ENCODE data around the gene ZNF556. TPM values are rescaled to one million over a fixed set of nuclear protein-coding genes. Genes with fewer than 3 reads are reported as not detected.
"Not testable (repeated sequence)": the region's sequence is repeated elsewhere in the genome, so short reads cannot be mapped to it uniquely, and the experiment has no call there.

Gene ZNF556
- total RNA-seq, 1 donor from 2014 or later: not detected

DNA sequence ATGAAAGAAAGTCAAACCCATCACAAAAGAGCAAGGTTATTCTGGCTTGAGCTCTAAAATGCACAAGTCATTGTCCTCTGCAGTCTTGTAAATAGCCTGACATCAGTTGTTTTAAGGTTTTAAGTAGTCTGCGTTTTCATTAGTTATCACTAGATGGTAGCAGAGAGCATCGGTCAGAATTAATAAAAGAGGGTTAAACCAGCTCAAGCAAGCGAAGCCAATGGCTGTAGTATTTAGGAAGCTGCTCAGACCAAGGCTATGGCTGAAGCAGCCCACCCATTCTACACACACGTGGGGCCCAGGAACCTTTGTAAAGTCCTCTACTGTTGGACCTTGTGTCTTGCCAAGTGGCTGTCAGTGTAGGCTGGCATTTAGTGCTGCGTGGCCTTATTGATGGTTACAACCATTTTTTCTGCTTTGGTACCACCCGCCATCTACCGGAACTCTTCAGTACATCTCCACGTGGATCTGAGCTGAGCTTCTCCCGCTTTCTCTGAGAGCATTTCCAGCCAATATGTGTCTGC is 20.3 kb downstream of the ZNF556 start:
- peaks cover 6% of the 10 kb centered on the region for H3K9me3 Mint-ChIP-seq (ENCODE audit: low read depth)
- H3K27me3 Mint-ChIP-seq: peaks cover 3% of the 10 kb centered on the region
- H3K36me3 Mint-ChIP-seq (ENCODE audit: insufficient read depth): no peaks in the 10 kb centered on the region
- no peak for DNase-seq (ENCODE audit: low spot score, unreplicated experiment)
- TF ChIP-seq, protein P1, sequence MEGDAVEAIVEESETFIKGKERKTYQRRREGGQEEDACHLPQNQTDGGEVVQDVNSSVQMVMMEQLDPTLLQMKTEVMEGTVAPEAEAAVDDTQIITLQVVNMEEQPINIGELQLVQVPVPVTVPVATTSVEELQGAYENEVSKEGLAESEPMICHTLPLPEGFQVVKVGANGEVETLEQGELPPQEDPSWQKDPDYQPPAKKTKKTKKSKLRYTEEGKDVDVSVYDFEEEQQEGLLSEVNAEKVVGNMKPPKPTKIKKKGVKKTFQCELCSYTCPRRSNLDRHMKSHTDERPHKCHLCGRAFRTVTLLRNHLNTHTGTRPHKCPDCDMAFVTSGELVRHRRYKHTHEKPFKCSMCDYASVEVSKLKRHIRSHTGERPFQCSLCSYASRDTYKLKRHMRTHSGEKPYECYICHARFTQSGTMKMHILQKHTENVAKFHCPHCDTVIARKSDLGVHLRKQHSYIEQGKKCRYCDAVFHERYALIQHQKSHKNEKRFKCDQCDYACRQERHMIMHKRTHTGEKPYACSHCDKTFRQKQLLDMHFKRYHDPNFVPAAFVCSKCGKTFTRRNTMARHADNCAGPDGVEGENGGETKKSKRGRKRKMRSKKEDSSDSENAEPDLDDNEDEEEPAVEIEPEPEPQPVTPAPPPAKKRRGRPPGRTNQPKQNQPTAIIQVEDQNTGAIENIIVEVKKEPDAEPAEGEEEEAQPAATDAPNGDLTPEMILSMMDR (IDR thresholded peaks at IDR 0.05; ENCODE audit: unreplicated experiment): peak; percentile 62
- no peak overlapping the region for H3K4me3 Mint-ChIP-seq (ENCODE audit: low read depth)
- no peak overlapping the region for H3K27ac Mint-ChIP-seq
- no peaks in the 10 kb centered on the region for H3K4me1 Mint-ChIP-seq (ENCODE audit: low read depth)

DNA sequence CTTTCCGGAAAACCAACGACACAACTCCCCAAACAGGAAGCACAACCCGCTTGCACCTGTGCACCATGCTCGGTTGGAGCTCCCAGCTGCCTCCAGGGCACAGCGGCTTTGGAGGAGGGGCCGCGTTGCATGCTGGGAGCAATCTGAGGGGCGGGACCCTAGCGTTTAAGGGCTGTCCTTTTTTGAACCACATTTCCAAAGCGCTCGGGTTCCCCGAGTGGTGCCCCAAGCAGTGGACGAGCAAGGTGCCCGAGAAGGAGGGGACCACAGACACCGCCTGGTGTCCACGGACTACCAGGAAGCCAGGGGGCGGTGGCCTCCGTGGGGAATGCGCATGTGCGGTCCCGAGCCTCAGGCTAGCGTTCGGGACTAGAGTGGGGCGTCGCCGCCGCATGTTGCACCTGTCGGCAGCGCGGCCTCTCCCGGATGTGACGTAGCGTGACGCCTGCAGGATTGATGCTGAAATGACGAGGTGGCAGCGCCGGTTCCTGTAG is 21.6 kb downstream of the ZNF556 start:
- Mint-ChIP-seq H3K9me3 (ENCODE audit: low read depth) (peaks cover 1% of the 10 kb centered on the region), H3K27ac (no peak overlapping the region), H3K4me3 (ENCODE audit: low read depth) (no peak overlapping the region), H3K27me3 (peaks cover 3% of the 10 kb centered on the region), H3K36me3 (ENCODE audit: insufficient read depth) (no peaks in the 10 kb centered on the region), H3K4me1 (ENCODE audit: low read depth) (no peaks in the 10 kb centered on the region)
- TF ChIP-seq, protein P1 (IDR thresholded peaks at IDR 0.05; ENCODE audit: unreplicated experiment): no peak
- no peak for DNase-seq (ENCODE audit: low spot score, unreplicated experiment)

DNA sequence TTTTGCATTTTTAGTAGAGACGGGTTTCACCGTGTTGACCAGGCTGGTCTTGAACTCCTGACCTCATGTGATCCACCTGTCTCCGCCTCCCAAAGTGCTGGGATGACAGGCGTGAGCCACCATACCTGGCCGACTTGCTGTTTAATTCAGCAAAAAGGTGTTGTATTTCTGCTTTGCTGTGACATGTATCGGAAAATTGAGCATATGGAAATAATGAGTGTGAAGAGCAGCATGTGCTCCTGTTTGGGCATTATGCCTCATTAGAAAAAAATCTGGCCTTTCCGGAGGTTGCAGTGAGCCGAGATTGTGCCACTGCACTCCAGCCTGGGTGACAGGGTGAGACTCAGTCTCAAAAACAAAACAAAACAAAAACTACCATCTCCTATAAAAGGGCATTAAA is 23.4 kb downstream of the ZNF556 start:
- not testable (repeated sequence) for H3K36me3 Mint-ChIP-seq (ENCODE audit: insufficient read depth); H3K27me3 Mint-ChIP-seq; H3K4me3 Mint-ChIP-seq (ENCODE audit: low read depth); H3K9me3 Mint-ChIP-seq (ENCODE audit: low read depth); H3K4me1 Mint-ChIP-seq (ENCODE audit: low read depth); H3K27ac Mint-ChIP-seq; DNase-seq (ENCODE audit: low spot score, unreplicated experiment)

DNA sequence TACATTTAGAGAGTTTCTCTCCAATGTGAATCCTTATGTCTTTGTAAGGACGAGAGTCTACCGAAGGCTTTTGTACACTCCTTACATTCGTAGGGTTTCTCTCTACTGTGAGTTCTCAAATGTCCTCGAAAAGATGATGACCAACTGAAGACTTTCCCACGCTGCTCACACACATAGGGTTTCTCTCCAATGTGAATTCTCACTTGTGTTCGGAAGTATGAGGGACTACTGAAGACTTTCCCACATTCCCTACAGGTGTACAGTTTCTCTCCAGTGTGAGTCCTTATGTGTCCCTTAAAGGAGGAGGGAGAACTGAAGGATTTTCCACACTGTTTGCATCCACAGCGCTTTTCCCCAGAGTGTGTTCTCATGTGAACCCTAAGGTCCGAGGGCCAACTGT is 29.6 kb downstream of the ZNF556 start:
- Mint-ChIP-seq H3K36me3 (ENCODE audit: insufficient read depth) (peaks cover 3% of the 10 kb centered on the region), H3K4me3 (ENCODE audit: low read depth) (no peak overlapping the region), H3K4me1 (ENCODE audit: low read depth) (peaks cover 4% of the 10 kb centered on the region), H3K27me3 (no peaks in the 10 kb centered on the region), H3K27ac (no peak overlapping the region), H3K9me3 (ENCODE audit: low read depth) (peaks cover 14% of the 10 kb centered on the region)
- TF ChIP-seq, protein P1 (IDR thresholded peaks at IDR 0.05; ENCODE audit: unreplicated experiment): no peak
- no peak for DNase-seq (ENCODE audit: low spot score, unreplicated experiment)

DNA sequence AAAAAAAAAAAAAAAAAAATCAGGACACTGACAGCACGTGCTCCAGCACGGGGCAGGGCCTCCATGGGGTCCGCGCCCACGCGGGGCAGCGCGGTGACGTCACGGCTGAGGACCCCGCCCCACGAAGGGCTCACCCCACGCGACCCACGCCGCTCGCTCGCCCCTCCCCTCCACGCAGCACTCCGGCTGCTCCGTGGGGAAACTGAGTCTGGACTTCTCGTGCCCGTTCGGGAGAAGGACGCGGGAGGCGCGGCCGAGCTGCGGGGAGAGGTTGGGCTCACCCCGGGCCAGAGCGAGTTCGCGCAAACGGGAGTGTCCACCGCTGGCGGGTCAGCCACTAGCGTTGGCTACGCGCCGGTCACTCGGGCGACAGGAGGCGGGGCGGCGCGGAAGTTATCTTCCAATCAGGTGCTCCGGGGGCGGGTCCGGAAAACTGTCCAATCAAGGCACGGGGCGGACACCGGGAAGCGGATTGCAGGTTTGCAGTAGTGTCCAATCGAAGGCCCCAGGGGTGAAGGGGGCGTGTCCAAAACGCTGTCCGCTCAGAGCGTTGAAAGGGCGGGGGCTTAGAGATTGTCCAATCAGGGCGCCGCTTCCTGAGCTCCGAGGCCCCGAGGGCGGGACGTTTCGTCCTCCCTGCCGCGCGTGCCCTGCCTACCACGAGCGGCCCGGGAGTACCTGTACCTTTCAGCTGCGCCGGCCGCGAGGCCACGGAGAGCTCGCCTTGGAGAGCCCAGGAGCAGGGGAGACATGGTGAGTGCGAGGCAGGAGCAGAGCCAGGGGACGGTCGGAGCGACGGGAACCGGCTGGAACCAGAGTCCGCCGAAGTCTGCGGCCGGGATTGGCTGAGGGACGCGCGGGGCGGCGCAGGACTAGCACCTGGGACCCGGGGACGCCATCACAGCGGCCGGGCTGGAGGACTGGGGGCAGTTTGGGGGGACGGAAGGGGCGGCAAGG is 33.4 kb downstream of the ZNF556 start, which contains the start of gene ZNF57:
Gene ZNF57 (plus strand): TSS at position 633 of the 957 bp plus-strand sequence. CDS start 118 bp downstream, at position 751.
- peaks cover 3% of the 10 kb centered on the region for H3K36me3 Mint-ChIP-seq (ENCODE audit: insufficient read depth)
- H3K4me3 Mint-ChIP-seq (ENCODE audit: low read depth): peak within 1 kb of the TSS; percentile 97
- H3K27me3 Mint-ChIP-seq: no peaks in the 10 kb centered on the region
- peak within 1 kb of the TSS; percentile 97 for H3K27ac Mint-ChIP-seq
- TF ChIP-seq, protein P1 (IDR thresholded peaks at IDR 0.05; ENCODE audit: unreplicated experiment): no peak
- peaks cover 5% of the 10 kb centered on the region for H3K4me1 Mint-ChIP-seq (ENCODE audit: low read depth)
- DNase-seq (ENCODE audit: low spot score, unreplicated experiment): peak; percentile 97
- peaks cover 12% of the 10 kb centered on the region for H3K9me3 Mint-ChIP-seq (ENCODE audit: low read depth)
